Activated CD8-positive, alpha-beta T cell treated with anti-CD3 and anti-CD28 coated beads for 36 hours (primary cell): ENCODE data around the gene CEP250. TPM values are rescaled to one million over a fixed set of nuclear protein-coding genes. Genes with fewer than 3 reads are reported as not detected.

ENCODE experiments used
- ATAC-seq: fragments of 200-7000 bp; cut with Tn5 transposase; one replicate; pipeline ENCODE4 v1.10.0; 2021; ENCODE audit warnings: mild to moderate bottlenecking, moderate library complexity
- CTCF ChIA-PET: fragments of 350-600 bp; sonication (Branson Sonifier 250); formaldehyde crosslinking; loops from one replicate; lab custom pipeline; 2021; ENCODE audit warnings: antibody characterized with exemption; lab: Charles Lee
- POLR2A ChIA-PET: fragments of 350-600 bp; sonication (Branson Sonifier 250); formaldehyde crosslinking; loops from one replicate; lab custom pipeline; 2021; ENCODE audit warnings: antibody characterized with exemption; lab: Charles Lee
- DNase-seq: peaks from one replicate; pipeline ENCODE4 v3.0.0-alpha.2; 2020
- H3K27ac Mint-ChIP-seq: one replicate; pipeline ENCODE4 v1.8.0; 2021; ENCODE audit warnings: mild to moderate bottlenecking, mixed read lengths
- H3K27me3 Mint-ChIP-seq: one replicate; pipeline ENCODE4 v1.8.0; 2021; ENCODE audit warnings: mixed read lengths
- H3K36me3 Mint-ChIP-seq: one replicate; pipeline ENCODE4 v1.8.0; 2021; ENCODE audit warnings: low read depth, mixed read lengths
- H3K4me1 Mint-ChIP-seq: one replicate; pipeline ENCODE4 v1.8.0; 2021; ENCODE audit warnings: low read depth, mixed read lengths
- H3K4me3 Mint-ChIP-seq: one replicate; pipeline ENCODE4 v1.8.0; 2021; ENCODE audit warnings: mild to moderate bottlenecking, moderate library complexity, mixed read lengths
- H3K9me3 Mint-ChIP-seq: one replicate; pipeline ENCODE4 v1.8.0; 2021; ENCODE audit warnings: mixed read lengths
- intact Hi-C: fragments of 100-400 bp; cut with micrococcal nuclease; formaldehyde crosslinking; loops from one replicate; pipeline ENCODE4 v1.10.0; 2022
- total RNA-seq, 2 experiments: library from RNA; stranded (reverse); gene quantifications; one replicate each; pipeline ENCODE4 v1.2.3, GENCODE V29; 2021
- TF ChIP-seq, protein P1 (sequence below): fragments of 200-600 bp; IDR thresholded peaks from one replicate; pipeline ENCODE4 v1.8.0; 2022; ENCODE audit warnings: antibody characterized with exemption, mild to moderate bottlenecking

Gene CEP250
- total RNA-seq, 2 experiments from 2014 or later = 56.0 to 60.3 TPM

DNA sequence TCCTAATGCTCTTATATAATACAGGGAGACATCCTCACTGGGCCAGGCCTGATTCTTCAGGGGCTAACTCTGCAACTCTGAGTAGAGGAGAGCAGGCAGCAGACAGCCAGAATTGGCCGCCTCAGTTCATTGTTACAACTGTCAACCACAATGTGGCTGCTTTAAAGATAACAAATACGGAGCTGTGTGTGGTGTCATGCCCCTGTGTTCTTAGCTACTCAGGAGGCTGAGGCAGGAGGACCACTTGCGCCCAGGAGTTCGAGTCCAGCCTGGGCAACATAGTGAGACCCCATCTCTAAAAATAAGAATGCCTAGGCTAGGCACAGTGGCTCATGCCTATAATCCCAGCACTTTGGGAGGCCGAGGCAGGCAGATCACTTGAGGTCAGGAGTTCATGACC is 34.3 kb downstream of the CEP250 start:
- intact Hi-C loops = no loop called here
- peak; percentile 29 for DNase-seq
- TF ChIP-seq, protein P1, sequence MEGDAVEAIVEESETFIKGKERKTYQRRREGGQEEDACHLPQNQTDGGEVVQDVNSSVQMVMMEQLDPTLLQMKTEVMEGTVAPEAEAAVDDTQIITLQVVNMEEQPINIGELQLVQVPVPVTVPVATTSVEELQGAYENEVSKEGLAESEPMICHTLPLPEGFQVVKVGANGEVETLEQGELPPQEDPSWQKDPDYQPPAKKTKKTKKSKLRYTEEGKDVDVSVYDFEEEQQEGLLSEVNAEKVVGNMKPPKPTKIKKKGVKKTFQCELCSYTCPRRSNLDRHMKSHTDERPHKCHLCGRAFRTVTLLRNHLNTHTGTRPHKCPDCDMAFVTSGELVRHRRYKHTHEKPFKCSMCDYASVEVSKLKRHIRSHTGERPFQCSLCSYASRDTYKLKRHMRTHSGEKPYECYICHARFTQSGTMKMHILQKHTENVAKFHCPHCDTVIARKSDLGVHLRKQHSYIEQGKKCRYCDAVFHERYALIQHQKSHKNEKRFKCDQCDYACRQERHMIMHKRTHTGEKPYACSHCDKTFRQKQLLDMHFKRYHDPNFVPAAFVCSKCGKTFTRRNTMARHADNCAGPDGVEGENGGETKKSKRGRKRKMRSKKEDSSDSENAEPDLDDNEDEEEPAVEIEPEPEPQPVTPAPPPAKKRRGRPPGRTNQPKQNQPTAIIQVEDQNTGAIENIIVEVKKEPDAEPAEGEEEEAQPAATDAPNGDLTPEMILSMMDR = no peak
- CTCF ChIA-PET = interaction anchor here (0.6 to 2.0 kb wide), 6 partner anchors 11 to 129 kb away, joined by 3 to 8 read pairs (median 4); no protein-coding TSS in a partner anchor
- H3K27ac Mint-ChIP-seq = peak overlapping the region; percentile 100
- H3K27me3 Mint-ChIP-seq = no peaks in the 10 kb centered on the region
- H3K4me3 Mint-ChIP-seq = peak overlapping the region; percentile 100
- POLR2A ChIA-PET = interaction anchor here (0.6 to 2.0 kb wide), 10 partner anchors 11 to 465 kb away, joined by 3 to 13 read pairs (median 4); partner anchors contain the start of gene SCAND1
- peaks cover 46% of the 10 kb centered on the region for H3K4me1 Mint-ChIP-seq
- H3K9me3 Mint-ChIP-seq = no peaks in the 10 kb centered on the region
- H3K36me3 Mint-ChIP-seq = peaks cover 50% of the 10 kb centered on the region
- ATAC-seq = no peak

DNA sequence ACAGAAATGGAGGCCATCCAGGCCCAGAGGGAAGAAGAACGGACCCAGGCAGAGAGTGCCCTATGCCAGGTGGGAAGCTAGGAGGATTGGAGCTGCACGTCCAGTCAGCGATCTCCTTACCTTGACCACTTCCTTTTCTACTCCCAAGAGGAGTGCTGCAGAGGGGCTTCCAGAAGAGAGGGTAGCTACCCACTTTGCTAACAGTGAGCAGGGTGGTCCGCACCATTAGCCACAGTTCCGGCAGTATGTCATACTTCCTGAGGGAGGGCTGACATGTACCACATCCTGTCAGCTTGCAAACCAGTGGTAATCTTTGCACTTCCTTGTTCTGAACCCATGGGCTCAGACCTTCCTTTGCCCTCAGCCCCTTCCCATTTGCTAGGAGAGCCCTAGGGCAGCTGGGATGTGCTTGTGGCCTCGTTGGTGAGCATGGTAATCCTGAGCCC is 35.4 kb downstream of the CEP250 start:
- peak; percentile 97 for ATAC-seq
- peak overlapping the region; percentile 100 for H3K27ac Mint-ChIP-seq
- no peaks in the 10 kb centered on the region for H3K9me3 Mint-ChIP-seq
- peak overlapping the region; percentile 100 for H3K4me3 Mint-ChIP-seq
- peaks cover 44% of the 10 kb centered on the region for H3K4me1 Mint-ChIP-seq
- no peaks in the 10 kb centered on the region for H3K27me3 Mint-ChIP-seq
- ChIA-PET CTCF (interaction anchor here (1.0 to 2.3 kb wide), 10 partner anchors 9 to 395 kb away, joined by 3 to 8 read pairs (median 4); partner anchors contain the start of gene ERGIC3), POLR2A (interaction anchor here (0.6 to 3.1 kb wide), 24 partner anchors 9 to 463 kb away, joined by 3 to 19 read pairs (median 4); partner anchors contain the start of genes CEP250, RBM39, SCAND1 and SPAG4)
- TF ChIP-seq, protein P1 = no peak
- H3K36me3 Mint-ChIP-seq = peaks cover 57% of the 10 kb centered on the region
- intact Hi-C loops = no loop called here
- DNase-seq = peak; percentile 80

DNA sequence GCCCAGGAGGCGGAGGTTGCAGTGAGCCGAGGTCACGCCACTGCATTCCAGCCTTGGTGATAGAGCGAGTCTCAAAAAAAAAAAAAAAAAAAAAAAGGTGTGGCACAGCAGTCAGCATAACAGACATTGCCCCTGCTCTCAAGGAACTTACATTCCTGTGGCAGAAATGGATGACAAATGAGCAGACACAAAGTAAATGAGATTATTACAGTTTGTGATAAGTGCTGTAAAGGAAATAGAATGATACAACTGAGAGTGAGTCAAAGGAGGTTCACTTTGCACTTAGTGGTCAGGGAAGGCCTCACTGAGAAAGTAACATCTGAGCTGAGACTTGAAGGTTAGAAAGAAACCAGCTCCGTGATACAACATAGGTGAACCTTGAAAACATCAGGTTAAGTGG is 36.4 kb downstream of the CEP250 start:
- peak overlapping the region; percentile 100 for H3K4me3 Mint-ChIP-seq
- ATAC-seq (peak; percentile 38), DNase-seq (no peak)
- H3K27ac Mint-ChIP-seq = peak overlapping the region; percentile 100
- H3K9me3 Mint-ChIP-seq = no peaks in the 10 kb centered on the region
- H3K27me3 Mint-ChIP-seq = no peaks in the 10 kb centered on the region
- peaks cover 42% of the 10 kb centered on the region for H3K4me1 Mint-ChIP-seq
- H3K36me3 Mint-ChIP-seq = peaks cover 58% of the 10 kb centered on the region
- ChIA-PET POLR2A (interaction anchor here (0.7 to 3.1 kb wide), 5 partner anchors 8 to 207 kb away, joined by 3 to 19 read pairs (median 4); partner anchors contain the start of genes CEP250 and EIF6), CTCF (interaction anchor here (1.5 to 2.3 kb wide), 2 partner anchors 11 to 394 kb away, joined by 3 to 7 read pairs; no protein-coding TSS in a partner anchor)
- TF ChIP-seq, protein P1 = no peak
- intact Hi-C loops = no loop called here

DNA sequence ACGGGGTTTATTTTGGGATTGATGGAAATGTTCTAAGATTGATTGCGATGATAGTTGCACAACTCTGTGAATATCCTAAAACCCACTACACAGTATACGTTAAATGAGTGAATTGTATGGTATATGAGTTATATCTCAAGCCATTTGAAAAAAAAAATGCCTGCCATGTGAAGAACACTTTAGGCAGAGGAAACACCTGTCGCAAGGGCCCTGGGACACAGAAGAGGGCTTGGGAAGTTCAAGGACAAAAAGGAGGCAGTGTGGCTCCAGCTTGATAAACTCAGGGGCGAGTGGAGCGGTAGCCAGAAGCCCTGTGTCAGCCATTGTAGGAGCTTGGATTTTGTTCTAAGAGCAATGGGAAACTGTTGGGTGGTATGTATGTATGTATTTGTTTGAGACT is 37.0 kb downstream of the CEP250 start:
- Mint-ChIP-seq H3K4me1 (peaks cover 40% of the 10 kb centered on the region), H3K9me3 (no peaks in the 10 kb centered on the region), H3K27me3 (no peaks in the 10 kb centered on the region), H3K4me3 (peak overlapping the region; percentile 100), H3K36me3 (peaks cover 59% of the 10 kb centered on the region), H3K27ac (peak overlapping the region; percentile 100)
- POLR2A ChIA-PET = interaction anchor here (1.0 to 3.1 kb wide), 4 partner anchors 10 to 208 kb away, joined by 3 to 19 read pairs (median 4); partner anchors contain the start of genes CEP250 and EIF6
- TF ChIP-seq, protein P1 = no peak
- ATAC-seq (no peak), DNase-seq (no peak)
- CTCF ChIA-PET = interaction anchor here (2.3 kb wide), 1 partner anchor 10 kb away, joined by 7 read pairs; no protein-coding TSS in a partner anchor
- intact Hi-C loops = no loop called here

DNA sequence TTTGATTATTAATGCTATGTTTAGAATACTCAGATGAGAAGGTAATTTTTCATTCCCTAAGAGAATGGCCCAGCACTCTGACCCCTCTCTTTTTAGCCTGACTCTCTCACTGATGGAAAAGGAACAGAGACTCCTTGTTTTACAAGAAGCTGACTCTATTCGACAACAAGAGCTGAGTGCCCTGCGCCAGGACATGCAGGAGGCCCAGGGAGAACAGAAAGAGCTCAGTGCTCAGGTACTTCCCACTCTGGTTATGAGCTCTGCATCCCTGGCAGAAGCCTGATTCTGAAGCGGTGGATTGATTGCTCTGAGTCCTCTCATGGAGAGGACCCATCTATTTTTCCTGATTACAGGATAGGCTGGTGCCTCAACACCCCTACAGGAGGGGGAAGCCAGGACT is 41.1 kb downstream of the CEP250 start:
- Mint-ChIP-seq H3K36me3 (peaks cover 60% of the 10 kb centered on the region), H3K4me1 (peaks cover 14% of the 10 kb centered on the region), H3K9me3 (no peaks in the 10 kb centered on the region), H3K4me3 (no peak overlapping the region), H3K27ac (no peak overlapping the region), H3K27me3 (no peaks in the 10 kb centered on the region)
- POLR2A ChIA-PET = interaction anchor here (0.5 to 1.2 kb wide), 4 partner anchors 9 to 339 kb away, joined by 3 to 6 read pairs (median 3); no protein-coding TSS in a partner anchor
- TF ChIP-seq, protein P1 = no peak
- CTCF ChIA-PET = interaction anchor here (4.8 kb wide), 1 partner anchor 33 kb away, joined by 21 read pairs; no protein-coding TSS in a partner anchor
- intact Hi-C loops = no loop called here
- ATAC-seq (no peak), DNase-seq (no peak)
